ACHN (cell line): Measurements from ENCODE around the gene MYF6.

Experiments
- DNase-seq: peaks from one replicate; pipeline ENCODE4 v3.0.0-alpha.2; 2015
- in situ Hi-C: cut with HindIII; loops from 2 replicates; pipeline ENCODE4 v1.10.0; 2017; ENCODE audit warnings: low sequenced_read_pairs, low pct_ligation_motif_present, low pct_unique_long_range_greater_than_20kb

MYF6 gene

DNA sequence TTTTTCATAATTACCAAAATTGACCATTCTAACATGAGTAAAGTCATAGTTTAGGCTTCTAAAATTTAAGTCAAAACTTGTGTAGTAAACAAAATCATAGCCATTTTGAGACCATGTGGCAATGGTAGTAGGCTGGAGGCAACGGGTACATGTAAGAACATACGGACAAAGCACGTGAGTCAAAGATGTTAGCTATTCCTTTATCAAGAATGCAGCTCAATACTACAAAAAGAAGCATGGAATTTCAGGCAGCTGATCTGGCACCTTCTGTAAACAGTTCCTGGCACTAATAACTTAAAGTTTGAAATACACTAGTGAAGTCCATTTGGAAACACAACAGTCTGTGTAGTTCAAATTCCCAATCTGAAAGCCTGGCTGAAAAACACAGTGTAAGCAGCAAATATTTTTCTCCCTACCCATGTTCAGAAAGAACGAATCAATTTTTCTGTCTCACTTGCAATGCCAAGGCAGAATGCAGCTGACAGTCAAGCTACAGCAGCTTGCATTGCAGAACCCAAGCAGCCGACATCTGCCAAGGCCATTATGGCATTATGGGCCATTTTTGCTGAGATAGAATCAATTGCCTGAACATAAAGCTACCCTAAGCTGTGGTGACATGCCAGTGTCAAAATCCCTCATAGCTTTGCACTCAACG, 38.5 kb downstream of the MYF6 start:
- in situ Hi-C loops, result no loop called here
- DNase-seq, result no peak

DNA sequence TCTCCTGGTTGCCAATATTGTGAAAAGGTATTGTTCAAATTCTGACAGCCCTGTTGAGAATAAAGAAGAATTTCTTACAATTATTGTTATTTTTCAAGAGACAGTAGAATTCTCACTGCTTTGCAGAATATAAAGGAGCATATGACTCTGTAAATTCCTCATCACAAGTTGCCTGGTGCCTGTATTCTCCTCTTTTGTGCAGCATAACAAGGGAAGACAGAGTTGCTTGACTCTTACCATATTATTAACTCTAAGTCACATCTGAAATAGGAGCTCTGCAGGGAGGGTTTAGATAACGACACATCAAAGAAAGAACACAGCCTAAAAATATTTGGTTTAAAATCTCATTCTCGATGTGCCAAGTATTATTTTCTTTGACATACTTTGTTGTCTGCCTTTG, 40.4 kb downstream of the MYF6 start:
- in situ Hi-C loops, result no loop called here
- no peak for DNase-seq

DNA sequence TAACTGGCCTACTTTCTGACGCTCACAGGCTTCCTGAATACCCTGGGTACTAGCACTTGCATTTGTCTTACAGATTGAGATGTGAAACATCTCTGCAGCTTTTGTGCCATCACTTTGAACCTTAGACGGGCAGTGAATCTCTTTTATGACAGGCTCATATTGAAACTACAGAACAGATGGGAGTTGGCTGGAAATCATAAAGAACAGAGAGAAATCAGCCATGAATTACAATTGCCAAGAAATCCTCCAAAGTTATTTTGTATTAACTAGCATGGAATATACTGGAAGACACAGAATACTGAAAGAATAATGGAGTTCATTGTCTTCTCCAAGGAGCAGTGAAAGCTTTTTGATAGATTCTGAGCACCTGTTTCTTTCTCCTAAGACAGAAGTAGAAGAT, 42.0 kb downstream of the MYF6 start:
- in situ Hi-C loops, result no loop called here
- DNase-seq, result no peak

DNA sequence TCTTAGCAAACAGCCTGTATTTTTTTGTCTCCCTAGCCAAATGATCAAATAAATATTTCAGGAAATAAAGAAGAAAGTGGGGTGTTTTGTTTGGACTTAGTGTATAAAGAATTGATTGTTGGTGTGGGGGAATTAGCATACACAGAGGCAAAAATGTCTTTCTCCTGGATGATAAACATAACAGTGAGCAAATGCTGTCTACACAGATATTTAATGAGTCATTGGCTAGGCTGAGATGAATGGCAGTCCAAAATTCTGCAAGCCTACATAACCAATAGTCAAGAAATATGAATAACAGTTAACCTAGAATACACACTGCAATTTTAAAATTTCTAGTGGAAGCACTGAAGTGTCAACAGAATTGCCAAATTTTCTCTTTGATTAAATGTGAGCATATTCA, 45.0 kb downstream of the MYF6 start:
- no peak for DNase-seq
- in situ Hi-C loops, result loop anchor here (25.0 kb wide), 1 partner anchor 265 kb away; no protein-coding TSS in a partner anchor

DNA sequence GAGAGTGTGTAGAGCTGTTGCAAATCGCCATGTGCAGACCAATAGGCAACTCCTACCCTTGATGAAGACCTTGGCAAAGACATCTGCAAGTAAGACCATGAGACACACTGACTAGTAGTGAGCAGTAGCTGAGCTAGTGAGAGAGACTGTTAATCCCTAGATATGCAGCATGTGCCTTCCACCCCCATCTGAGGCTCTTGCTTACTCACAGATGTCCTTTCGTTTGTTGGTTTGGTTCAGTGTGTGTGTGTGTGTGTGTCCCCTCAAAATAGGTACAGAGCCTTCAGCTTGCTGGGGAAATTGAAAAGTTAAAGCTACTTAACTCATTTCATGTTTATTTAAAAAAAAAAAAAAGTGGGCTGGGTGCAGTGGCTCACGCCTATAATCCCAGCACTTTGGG, 46.8 kb downstream of the MYF6 start:
- no peak for DNase-seq
- in situ Hi-C loops, result loop anchor here (25.0 kb wide), 1 partner anchor 267 kb away; no protein-coding TSS in a partner anchor

DNA sequence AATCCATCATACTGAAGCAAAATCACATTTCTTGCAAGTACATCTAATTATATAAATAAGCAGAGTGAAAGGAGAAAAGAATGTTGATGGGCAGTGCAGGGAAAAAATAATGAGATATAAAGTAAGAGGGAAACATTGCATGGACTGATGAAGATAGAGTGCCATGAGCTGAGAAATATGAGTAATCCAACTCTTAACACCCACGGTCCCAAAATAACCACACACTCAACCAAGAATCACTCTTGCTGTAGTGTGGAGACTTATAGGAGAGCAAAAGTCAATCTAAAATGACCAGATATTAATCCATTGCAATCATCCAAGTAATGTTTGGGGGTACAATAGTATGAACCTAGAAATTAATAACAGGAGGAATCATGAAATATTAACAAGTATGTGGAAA, 49.4 kb downstream of the MYF6 start:
- in situ Hi-C loops, result loop anchor here (25.0 kb wide), 1 partner anchor 270 kb away; no protein-coding TSS in a partner anchor
- DNase-seq, result no peak
